T-helper 2 cell treated with Interferon-gamma antibody and Interleukin-4, amounts not matched to agents 5 μg/mL and 100 μg/mL, for 36 hours (primary cell): ENCODE results near the gene PPP1R1A.

Experiments used
- DNase-seq: peaks from one replicate; pipeline ENCODE4 v3.0.0; 2021; ENCODE audit warnings: low spot score
- H3K27ac Mint-ChIP-seq: one replicate; pipeline ENCODE4 v1.8.0; 2021; ENCODE audit warnings: mild to moderate bottlenecking, mixed read lengths
- H3K27me3 Mint-ChIP-seq: one replicate; pipeline ENCODE4 v1.8.0; 2021; ENCODE audit warnings: low read depth, mixed read lengths
- H3K36me3 Mint-ChIP-seq: one replicate; pipeline ENCODE4 v1.8.0; 2021; ENCODE audit warnings: low read depth, mixed read lengths
- H3K4me1 Mint-ChIP-seq: one replicate; pipeline ENCODE4 v1.8.0; 2021; ENCODE audit warnings: low read depth, mixed read lengths
- H3K4me3 Mint-ChIP-seq: one replicate; pipeline ENCODE4 v1.8.0; 2022; ENCODE audit warnings: mild to moderate bottlenecking, moderate library complexity, mixed read lengths
- H3K9me3 Mint-ChIP-seq: one replicate; pipeline ENCODE4 v1.8.0; 2021; ENCODE audit warnings: mixed read lengths

PPP1R1A gene

GRCh38 chr12:54572881-54573280 is 15.6 kb downstream of the PPP1R1A start:
- H3K36me3 Mint-ChIP-seq: peaks cover 22% of the 10 kb centered on the region
- no peak overlapping the region for H3K4me3 Mint-ChIP-seq
- H3K27ac Mint-ChIP-seq: no peak overlapping the region
- H3K4me1 Mint-ChIP-seq: no peaks in the 10 kb centered on the region
- no peaks in the 10 kb centered on the region for H3K27me3 Mint-ChIP-seq
- DNase-seq: no peak
- H3K9me3 Mint-ChIP-seq: no peaks in the 10 kb centered on the region

DNA sequence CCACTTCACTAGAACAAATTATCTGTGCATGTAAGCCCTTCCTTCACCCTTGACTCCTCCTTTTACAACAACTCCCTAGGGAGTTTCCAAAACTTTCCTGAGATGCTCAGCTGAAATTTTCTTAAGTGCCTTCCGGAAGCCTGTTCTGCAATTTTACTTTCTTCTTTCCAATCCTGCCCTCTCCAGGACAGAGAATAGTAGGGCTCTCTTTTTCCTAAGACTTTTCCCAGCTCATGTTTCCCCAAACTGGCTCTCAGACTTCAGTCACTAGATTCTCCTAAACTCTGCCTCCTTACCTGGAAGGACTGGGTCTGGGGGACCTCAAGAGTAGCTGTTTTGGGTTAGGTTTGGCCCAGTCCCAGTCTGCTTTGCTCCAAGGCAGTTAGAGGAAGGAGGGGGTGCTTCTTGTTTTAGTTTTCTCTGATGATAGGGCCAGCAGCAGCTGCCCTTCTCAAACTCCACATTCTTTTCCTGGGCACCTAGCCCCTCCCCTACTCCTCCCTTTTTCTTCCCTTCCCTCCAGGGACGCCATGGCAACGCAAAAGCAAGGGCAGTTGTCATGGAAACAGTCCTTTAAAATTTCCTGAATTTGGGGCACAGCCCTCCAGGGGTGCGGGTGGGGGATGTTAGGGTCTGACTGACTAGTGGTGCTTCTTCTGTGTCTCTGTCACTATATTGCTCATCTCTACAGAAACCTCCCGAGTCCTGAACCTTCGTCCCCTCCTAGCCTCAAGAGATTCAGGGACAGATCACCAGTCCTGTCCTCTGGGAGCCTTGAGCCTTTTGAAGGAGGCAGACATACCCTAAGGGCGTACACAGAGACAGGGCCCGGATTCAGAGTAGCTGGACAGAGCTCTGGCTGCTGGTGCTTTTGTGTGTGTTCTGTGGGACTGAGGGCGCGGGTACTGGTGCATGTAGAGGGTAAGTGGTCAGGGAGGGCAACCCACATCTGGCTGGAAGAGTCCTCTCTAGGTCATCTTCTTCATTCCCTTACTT is 17.0 kb downstream of the PPP1R1A start:
- no peak overlapping the region for H3K4me3 Mint-ChIP-seq
- no peak for DNase-seq
- H3K27me3 Mint-ChIP-seq: no peaks in the 10 kb centered on the region
- H3K36me3 Mint-ChIP-seq: peaks cover 25% of the 10 kb centered on the region
- no peaks in the 10 kb centered on the region for H3K4me1 Mint-ChIP-seq
- H3K27ac Mint-ChIP-seq: no peak overlapping the region
- no peaks in the 10 kb centered on the region for H3K9me3 Mint-ChIP-seq

DNA sequence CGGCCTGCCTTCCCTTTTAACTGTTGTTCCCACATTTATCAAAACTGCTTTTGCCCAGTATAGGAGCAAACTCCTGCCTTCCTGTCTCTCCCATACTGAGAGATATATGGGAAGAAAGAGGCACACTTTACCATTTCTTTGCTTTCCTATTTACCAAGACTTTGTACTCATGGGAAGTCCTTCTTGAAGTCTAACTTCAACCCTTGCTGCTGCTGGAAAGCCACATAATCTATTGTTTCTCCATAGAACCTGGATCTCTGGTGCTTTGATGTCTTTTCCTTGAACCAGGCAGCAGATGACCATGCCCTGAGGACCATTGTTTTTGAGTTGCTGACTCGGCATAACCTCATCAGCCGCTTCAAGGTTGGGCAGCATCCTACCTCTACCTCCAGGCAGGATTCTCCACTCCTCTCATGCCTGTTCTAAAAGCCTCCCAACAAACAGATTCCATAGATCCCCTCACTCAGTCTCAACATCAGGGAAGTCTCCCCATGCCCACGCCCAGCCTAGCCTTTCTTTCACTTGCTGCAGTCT is 18.4 kb downstream of the PPP1R1A start:
- peaks cover 19% of the 10 kb centered on the region for H3K36me3 Mint-ChIP-seq
- DNase-seq: no peak
- H3K27me3 Mint-ChIP-seq: no peaks in the 10 kb centered on the region
- H3K4me1 Mint-ChIP-seq: no peaks in the 10 kb centered on the region
- H3K9me3 Mint-ChIP-seq: no peaks in the 10 kb centered on the region
- H3K27ac Mint-ChIP-seq: no peak overlapping the region
- H3K4me3 Mint-ChIP-seq: no peak overlapping the region

DNA sequence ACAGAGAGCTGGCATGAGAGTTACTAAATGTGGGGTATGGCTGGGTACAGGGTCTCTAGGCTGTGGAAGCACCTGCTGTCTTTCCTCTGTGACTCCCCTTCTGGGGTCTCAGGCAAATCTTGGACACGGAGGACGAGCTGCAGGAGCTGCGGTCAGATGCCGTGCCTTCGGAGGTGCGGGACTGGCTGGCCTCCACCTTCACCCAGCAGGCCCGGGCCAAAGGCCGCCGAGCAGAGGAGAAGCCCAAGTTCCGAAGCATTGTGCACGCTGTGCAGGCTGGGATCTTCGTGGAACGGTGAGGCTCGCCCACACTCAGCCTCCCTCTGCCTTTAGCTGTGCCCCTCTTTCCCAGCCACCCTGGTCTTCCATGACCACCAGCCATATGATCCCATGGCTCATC is 19.4 kb downstream of the PPP1R1A start:
- Mint-ChIP-seq H3K4me1 (peaks cover 1% of the 10 kb centered on the region), H3K4me3 (no peak overlapping the region), H3K36me3 (peaks cover 17% of the 10 kb centered on the region), H3K9me3 (no peaks in the 10 kb centered on the region), H3K27me3 (no peaks in the 10 kb centered on the region), H3K27ac (no peak overlapping the region)
- no peak for DNase-seq

DNA sequence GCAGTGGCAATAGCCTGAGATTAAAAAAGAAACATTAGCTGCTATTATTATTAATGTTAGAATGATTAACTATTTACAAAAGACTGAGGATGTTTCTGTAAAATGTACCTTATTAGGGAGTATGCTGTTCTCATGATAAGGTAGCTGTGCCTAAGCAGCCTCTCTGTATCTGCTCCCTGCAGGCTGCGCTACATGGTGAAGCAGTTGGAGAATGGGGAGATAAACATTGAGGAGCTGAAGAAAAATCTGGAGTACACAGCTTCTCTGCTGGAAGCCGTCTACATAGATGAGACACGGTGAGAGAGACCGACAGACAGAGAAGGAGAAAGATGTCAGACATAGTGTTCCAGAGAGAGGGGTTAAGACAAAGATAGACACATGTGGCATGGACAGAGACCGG is 21.7 kb downstream of the PPP1R1A start:
- H3K4me1 Mint-ChIP-seq: peaks cover 7% of the 10 kb centered on the region
- H3K4me3 Mint-ChIP-seq: no peak overlapping the region
- no peaks in the 10 kb centered on the region for H3K9me3 Mint-ChIP-seq
- DNase-seq: no peak
- H3K27me3 Mint-ChIP-seq: no peaks in the 10 kb centered on the region
- H3K36me3 Mint-ChIP-seq: peaks cover 22% of the 10 kb centered on the region
- no peak overlapping the region for H3K27ac Mint-ChIP-seq

DNA sequence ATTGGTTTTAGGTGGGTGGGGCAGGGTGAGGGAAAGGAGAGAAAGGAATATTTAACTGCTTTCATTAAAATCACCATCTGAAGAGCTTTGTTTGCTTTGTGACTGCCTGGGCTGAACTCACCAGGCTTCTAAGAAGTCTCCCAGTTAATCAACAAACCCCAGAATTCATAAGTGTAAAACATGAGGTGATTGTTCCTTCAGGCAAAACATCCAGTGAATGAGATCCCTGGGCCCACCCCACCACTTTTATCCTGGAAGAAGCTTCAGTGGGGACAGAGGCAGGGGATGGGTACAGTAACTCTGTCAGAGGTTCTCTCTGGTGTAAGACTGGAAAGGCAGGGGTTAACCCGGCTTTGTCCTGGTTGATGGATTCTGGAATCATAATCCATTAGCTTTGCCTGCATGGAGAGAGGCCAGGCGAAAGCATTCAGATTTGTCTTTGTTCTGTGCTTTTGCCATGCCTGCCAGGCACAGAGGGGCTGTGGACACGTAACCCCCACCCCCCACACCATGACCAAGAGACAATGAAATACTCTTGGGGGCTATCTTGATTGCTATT is 22.4 kb downstream of the PPP1R1A start:
- H3K27ac Mint-ChIP-seq: no peak overlapping the region
- no peak overlapping the region for H3K4me3 Mint-ChIP-seq
- DNase-seq: no peak
- H3K36me3 Mint-ChIP-seq: peaks cover 22% of the 10 kb centered on the region
- H3K4me1 Mint-ChIP-seq: peaks cover 13% of the 10 kb centered on the region
- no peaks in the 10 kb centered on the region for H3K27me3 Mint-ChIP-seq
- no peaks in the 10 kb centered on the region for H3K9me3 Mint-ChIP-seq

DNA sequence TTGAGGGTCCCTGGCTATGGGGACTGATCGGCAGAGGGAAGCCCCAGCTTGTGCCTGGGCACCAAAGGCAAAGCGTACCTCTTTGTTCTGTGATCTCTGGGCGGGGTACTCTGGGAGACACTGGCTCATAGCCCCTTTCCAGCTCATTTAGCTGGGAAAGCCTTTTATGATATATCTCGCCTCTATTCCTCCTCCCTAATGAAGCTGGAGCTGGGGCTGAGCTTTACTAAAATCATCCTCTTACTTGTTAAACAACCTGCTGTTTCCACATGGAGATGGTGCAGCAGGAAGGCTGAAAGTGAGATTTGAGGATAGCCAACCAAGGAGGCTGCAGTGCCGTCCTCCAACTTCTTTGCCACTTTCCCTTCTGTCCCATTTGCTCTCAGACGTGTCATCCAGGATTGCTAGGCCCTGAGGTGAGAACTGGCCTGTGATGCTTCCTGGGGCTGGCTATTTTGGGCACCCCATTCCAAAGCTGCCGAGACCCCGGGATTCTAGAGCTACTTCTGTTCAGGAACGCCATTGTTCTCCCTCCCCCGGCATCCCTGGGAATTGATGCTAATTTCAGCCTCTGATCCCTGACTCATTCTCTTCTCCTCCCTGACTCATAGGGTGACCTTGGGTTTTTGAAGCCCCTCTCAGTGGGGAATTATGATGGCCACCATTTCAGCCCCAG is 23.0 kb downstream of the PPP1R1A start:
- Mint-ChIP-seq H3K4me1 (peaks cover 18% of the 10 kb centered on the region), H3K27ac (no peak overlapping the region), H3K27me3 (no peaks in the 10 kb centered on the region), H3K4me3 (no peak overlapping the region), H3K9me3 (no peaks in the 10 kb centered on the region), H3K36me3 (peaks cover 17% of the 10 kb centered on the region)
- no peak for DNase-seq

GRCh38 chr12:54564768-54565167 is 23.7 kb downstream of the PPP1R1A start:
- no peaks in the 10 kb centered on the region for H3K9me3 Mint-ChIP-seq
- H3K4me3 Mint-ChIP-seq: no peak overlapping the region

GRCh38 chr12:54563787-54564186 is 24.7 kb downstream of the PPP1R1A start:
- Mint-ChIP-seq H3K36me3 (peaks cover 10% of the 10 kb centered on the region), H3K9me3 (no peaks in the 10 kb centered on the region), H3K27ac (no peak overlapping the region), H3K4me1 (peaks cover 29% of the 10 kb centered on the region), H3K27me3 (no peaks in the 10 kb centered on the region), H3K4me3 (no peak overlapping the region)
- DNase-seq: no peak

More at GRCh38 chr12:54564768-54565167, 23.7 kb downstream of the PPP1R1A start:
- DNase-seq: no peak
- Mint-ChIP-seq H3K4me1 (peaks cover 24% of the 10 kb centered on the region), H3K36me3 (peaks cover 14% of the 10 kb centered on the region), H3K27ac (no peak overlapping the region), H3K27me3 (no peaks in the 10 kb centered on the region)

DNA sequence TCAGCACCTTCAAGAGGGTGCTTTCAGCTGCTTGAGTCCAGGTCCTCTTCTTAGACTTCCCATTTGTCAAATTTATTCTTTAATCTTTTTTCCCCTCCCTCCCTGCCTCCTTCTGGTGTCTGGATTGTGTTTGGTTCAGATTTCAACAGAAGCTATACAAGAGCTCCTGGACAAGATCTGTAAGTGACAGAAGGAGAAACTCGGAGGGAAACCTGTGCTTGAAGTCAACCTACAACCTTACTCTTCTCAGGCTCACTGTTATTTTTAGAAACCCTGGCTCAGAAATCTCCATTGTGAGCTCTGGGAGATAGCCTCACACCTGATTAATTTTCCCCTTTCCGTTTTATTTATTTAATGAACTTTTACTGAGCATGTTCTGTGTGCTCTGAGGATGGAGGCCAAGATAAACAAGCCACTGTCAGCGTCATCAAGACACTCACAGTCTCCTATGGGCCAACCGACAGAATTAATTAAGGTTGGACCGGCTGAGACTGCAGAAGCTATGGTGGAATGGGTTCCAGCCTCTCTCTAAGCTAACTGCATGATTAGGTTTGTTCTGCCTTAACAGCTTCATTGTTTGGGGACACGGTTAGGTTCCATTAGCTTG is 25.6 kb downstream of the PPP1R1A start:
- H3K36me3 Mint-ChIP-seq: peaks cover 9% of the 10 kb centered on the region
- H3K9me3 Mint-ChIP-seq: no peaks in the 10 kb centered on the region
- H3K27ac Mint-ChIP-seq: no peak overlapping the region
- H3K27me3 Mint-ChIP-seq: no peaks in the 10 kb centered on the region
- H3K4me1 Mint-ChIP-seq: peaks cover 29% of the 10 kb centered on the region
- DNase-seq: no peak
- H3K4me3 Mint-ChIP-seq: peak overlapping the region; percentile 80

DNA sequence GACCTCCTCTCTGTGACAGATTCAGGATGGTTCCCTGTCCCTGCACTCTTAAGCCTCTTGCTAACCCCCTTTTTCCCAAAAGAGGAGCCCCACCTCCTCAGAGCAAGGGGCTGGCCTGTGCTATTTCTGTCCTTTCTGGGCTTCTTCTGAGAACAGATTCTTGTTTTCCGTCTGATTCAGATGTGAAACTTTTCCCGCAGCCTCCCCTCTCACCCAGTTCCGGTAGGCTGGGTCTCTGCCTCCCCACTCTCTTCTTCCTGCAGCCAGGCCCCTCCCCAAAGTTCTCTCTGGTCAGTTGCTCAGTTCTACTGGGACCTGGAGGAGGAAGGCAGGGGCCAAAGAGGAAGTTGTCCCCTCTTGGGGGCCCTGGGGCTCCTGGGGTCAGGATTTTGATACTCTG is 27.3 kb downstream of the PPP1R1A start:
- DNase-seq: peak; percentile 42
- Mint-ChIP-seq H3K27me3 (no peaks in the 10 kb centered on the region), H3K4me3 (peak overlapping the region; percentile 80), H3K36me3 (peaks cover 5% of the 10 kb centered on the region), H3K27ac (peak overlapping the region; percentile 80), H3K4me1 (peaks cover 29% of the 10 kb centered on the region), H3K9me3 (no peaks in the 10 kb centered on the region)

DNA sequence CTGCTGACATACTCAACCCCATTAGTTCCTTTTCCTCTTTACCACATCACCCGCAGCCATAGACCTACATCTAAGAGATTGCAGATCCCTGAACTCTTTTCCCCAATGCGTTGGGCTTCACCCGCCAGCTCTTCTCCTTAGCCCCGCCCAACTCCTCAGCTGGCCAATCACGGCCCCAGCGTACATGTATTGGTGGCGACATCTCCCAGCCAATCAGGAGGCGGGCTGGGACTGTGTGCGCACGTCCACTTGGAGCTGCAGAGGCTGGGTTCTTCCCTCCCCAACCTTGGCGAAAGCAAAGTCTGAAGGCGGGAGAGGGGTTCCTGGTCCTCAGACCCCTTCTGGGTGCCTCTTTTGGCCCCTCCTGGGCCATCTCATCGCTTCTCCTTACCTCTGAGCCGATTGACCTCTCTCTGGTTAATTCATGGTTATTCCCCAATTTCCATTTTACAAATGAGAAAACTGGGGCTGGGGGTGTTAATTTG is 28.0 kb downstream of the PPP1R1A start:
- peaks cover 29% of the 10 kb centered on the region for H3K4me1 Mint-ChIP-seq
- H3K27ac Mint-ChIP-seq: peak overlapping the region; percentile 80
- H3K4me3 Mint-ChIP-seq: peak overlapping the region; percentile 80
- peak; percentile 88 for DNase-seq
- no peaks in the 10 kb centered on the region for H3K9me3 Mint-ChIP-seq
- peaks cover 5% of the 10 kb centered on the region for H3K36me3 Mint-ChIP-seq
- no peaks in the 10 kb centered on the region for H3K27me3 Mint-ChIP-seq

GRCh38 chr12:54558759-54559158 is 29.7 kb downstream of the PPP1R1A start:
- Mint-ChIP-seq H3K4me3 (no peak overlapping the region), H3K4me1 (peaks cover 28% of the 10 kb centered on the region), H3K27ac (no peak overlapping the region), H3K9me3 (no peaks in the 10 kb centered on the region), H3K36me3 (peaks cover 5% of the 10 kb centered on the region), H3K27me3 (no peaks in the 10 kb centered on the region)
- DNase-seq: no peak
